HCT116 (cell line): ENCODE measurements around the gene AP5M1.

ENCODE experiments used
- ATF3 ChIP-seq: IDR thresholded peaks from 2 replicates; pipeline ENCODE4 v1.6.1; 2012
- CTCF ChIP-seq, 3 experiments: fragments of 200-600 bp in 1 of 3; sonication (generic) in 1 of 3; IDR thresholded peaks in 2 of 3; conservative IDR thresholded peaks in 1 of 3; 2 replicates each; pipeline ENCODE4 v1.5.1; 2012 to 2017; ENCODE audit warnings: low read depth in 2 of 3, low read length in 2 of 3, antibody characterized with exemption in 1 of 3, borderline replicate concordance in 1 of 3, control low read depth in 1 of 3, mild to moderate bottlenecking in 1 of 3, mixed read lengths in 1 of 3, mixed run types in 1 of 3, moderate library complexity in 1 of 3; ENCODE audit not compliant: insufficient read depth in 1 of 3
- EGR1 ChIP-seq: IDR thresholded peaks from 2 replicates; pipeline ENCODE4 v1.6.1; 2012; ENCODE audit warnings: low read depth
- EZH2 ChIP-seq: fragments of 200-600 bp; sonication (generic); IDR thresholded peaks from 2 replicates; pipeline ENCODE4 v1.6.1; 2017; ENCODE audit warnings: antibody characterized with exemption, mixed run types
- EZH2phosphoT487 ChIP-seq: fragments of 200-600 bp; IDR thresholded peaks from 2 replicates; pipeline ENCODE4 v1.6.1; 2018; ENCODE audit warnings: antibody characterized with exemption, borderline replicate concordance
- POLR2A ChIP-seq: IDR thresholded peaks from 2 replicates; pipeline ENCODE4 v1.7.0; 2011; ENCODE audit warnings: borderline replicate concordance; ENCODE audit not compliant: insufficient read depth, insufficient read length; ENCODE audit errors: extremely low read depth
- POLR2AphosphoS5 ChIP-seq: IDR thresholded peaks from 2 replicates; pipeline ENCODE4 v1.6.1; 2011; ENCODE audit warnings: mild to moderate bottlenecking, low read depth, low read length, moderate library complexity
- RAD21 ChIP-seq: IDR thresholded peaks from 2 replicates; pipeline ENCODE4 v1.6.1; 2012; ENCODE audit warnings: low read depth, mild to moderate bottlenecking
- REST ChIP-seq: IDR thresholded peaks from 2 replicates; pipeline ENCODE4 v1.6.1; 2012; ENCODE audit warnings: low read depth
- SIN3A ChIP-seq: IDR thresholded peaks from 2 replicates; pipeline ENCODE4 v1.6.1; 2012; ENCODE audit warnings: low read depth
- SP1 ChIP-seq: IDR thresholded peaks from 2 replicates; pipeline ENCODE4 v1.6.1; 2012; ENCODE audit warnings: low read depth
- TCF7L2 ChIP-seq: IDR thresholded peaks from 2 replicates; pipeline ENCODE4 v1.7.0; 2011; ENCODE audit warnings: borderline replicate concordance, inconsistent platforms; ENCODE audit not compliant: insufficient read depth, insufficient read length; ENCODE audit errors: extremely low read depth
- YY1 ChIP-seq: IDR thresholded peaks from 2 replicates; pipeline ENCODE4 v1.6.1; 2011; ENCODE audit warnings: low read length, low read depth, moderate library complexity, mild to moderate bottlenecking; ENCODE audit not compliant: insufficient replicate concordance; ENCODE audit errors: extremely low read depth
- ZFX ChIP-seq: fragments of 450-650 bp; IDR thresholded peaks from 2 replicates; pipeline ENCODE4 v1.6.1; 2017

- TF ChIP-seq POLR2AphosphoS5 (no peak), POLR2A (no peak), EGR1 (no peak), REST (no peak), CTCF (IDR thresholded peaks at IDR 0.05 in 2 of 3, conservative IDR thresholded peaks at IDR 0.05 in 1 of 3; ENCODE audit: borderline replicate concordance in 1 of 3, insufficient read depth in 1 of 3, low read depth in 2 of 3, low read length in 2 of 3) (no peak), EZH2phosphoT487 (no peak), SP1 (no peak), EZH2 (no peak), TCF7L2 (no peak), ATF3 (no peak), RAD21 (no peak), YY1 (no peak), SIN3A (no peak), ZFX (no peak)
Measured at GRCh38 chr14:57244106-57244505, 24.7 kb upstream of the AP5M1 start.
